ENCODE measurements around the gene ATP1A4. TPM values are rescaled to one million over a fixed set of nuclear protein-coding genes. Genes with fewer than 3 reads are reported as not detected.

Gene ATP1A4
- total RNA-seq, 1 experiment from 2014 or later: not detected

DNA sequence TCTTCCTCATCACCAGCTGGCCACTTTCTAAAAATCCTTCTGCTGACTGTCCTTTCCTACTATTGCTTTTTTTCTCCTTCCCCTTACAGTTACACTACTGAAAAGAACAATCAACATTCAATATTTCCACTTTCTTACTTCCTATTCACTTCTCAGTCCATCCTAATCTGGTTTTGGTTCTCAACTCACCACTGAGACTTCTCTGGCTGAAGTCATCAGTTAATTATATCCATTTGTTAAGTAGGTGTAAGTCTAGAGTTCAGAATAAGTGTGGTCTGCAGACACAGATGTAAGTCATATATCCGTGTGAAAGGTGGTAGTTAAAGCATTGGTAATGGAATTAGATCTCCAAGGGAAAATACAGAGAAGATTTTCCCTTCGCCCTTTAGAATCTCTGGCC lies 75.2 kb downstream of the ATP1A4 start:
- DNase-seq (ENCODE audit: low spot score): no peak
- H3K27me3 ChIP-seq (replicated peaks; ENCODE audit: insufficient read depth, low read depth, low read length, poor library complexity): no peaks in the 10 kb centered on the region
- no TSS peak for BruUV-seq (replicated peaks)
- H3K27ac ChIP-seq (ENCODE audit: low read depth, low read length, poor library complexity, severe bottlenecking): no peak overlapping the region
- TF ChIP-seq, protein P1, sequence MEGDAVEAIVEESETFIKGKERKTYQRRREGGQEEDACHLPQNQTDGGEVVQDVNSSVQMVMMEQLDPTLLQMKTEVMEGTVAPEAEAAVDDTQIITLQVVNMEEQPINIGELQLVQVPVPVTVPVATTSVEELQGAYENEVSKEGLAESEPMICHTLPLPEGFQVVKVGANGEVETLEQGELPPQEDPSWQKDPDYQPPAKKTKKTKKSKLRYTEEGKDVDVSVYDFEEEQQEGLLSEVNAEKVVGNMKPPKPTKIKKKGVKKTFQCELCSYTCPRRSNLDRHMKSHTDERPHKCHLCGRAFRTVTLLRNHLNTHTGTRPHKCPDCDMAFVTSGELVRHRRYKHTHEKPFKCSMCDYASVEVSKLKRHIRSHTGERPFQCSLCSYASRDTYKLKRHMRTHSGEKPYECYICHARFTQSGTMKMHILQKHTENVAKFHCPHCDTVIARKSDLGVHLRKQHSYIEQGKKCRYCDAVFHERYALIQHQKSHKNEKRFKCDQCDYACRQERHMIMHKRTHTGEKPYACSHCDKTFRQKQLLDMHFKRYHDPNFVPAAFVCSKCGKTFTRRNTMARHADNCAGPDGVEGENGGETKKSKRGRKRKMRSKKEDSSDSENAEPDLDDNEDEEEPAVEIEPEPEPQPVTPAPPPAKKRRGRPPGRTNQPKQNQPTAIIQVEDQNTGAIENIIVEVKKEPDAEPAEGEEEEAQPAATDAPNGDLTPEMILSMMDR (conservative IDR thresholded peaks at IDR 0.05; ENCODE audit: low read depth, low read length): no peak
- TF ChIP-seq EZH2 (IDR thresholded peaks at IDR 0.05; ENCODE audit: borderline replicate concordance, low read depth, low read length, poor library complexity, severe bottlenecking): no peak
- CTCF ChIA-PET: interaction anchor here (0.8 kb wide), 1 partner anchor 126 kb away, joined by 4 read pairs; no protein-coding TSS in a partner anchor
- POLR2A ChIA-PET (ENCODE audit: low non-redundant PET): no interaction called here
- H3K9me3 ChIP-seq (ENCODE audit: low read depth, low read length, poor library complexity, severe bottlenecking): no peaks in the 10 kb centered on the region
- H3K4me3 ChIP-seq (ENCODE audit: low read depth, low read length, poor library complexity, severe bottlenecking): no peak overlapping the region
- H3K4me1 ChIP-seq (ENCODE audit: insufficient read depth, low read length, poor library complexity, severe bottlenecking): no peaks in the 10 kb centered on the region
- intact Hi-C loops (cut with micrococcal nuclease; ENCODE audit: unreplicated experiment): no loop called here
- peaks cover 85% of the 10 kb centered on the region for H3K36me3 ChIP-seq (ENCODE audit: insufficient read depth, low read length, poor library complexity, severe bottlenecking)

DNA sequence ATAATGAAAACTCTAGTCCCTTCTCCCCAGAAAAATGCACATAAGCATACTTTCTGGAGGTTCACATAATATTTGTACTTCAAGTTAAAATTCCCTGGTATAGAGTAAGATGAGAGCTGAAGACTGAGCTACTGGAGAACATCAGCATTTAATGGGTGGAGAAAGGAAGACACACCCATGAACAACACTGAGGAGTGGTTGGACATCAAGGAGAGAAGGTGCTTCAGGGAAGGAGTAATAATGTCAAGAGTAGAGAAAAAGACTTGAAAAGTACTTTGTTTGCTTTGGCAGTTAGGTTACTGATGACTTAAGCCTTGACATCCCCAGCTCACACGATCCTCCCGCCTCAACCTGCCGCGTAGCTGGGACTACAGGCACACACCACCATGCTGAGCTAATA lies 75.6 kb downstream of the ATP1A4 start:
- H3K9me3 ChIP-seq (ENCODE audit: low read depth, low read length, poor library complexity, severe bottlenecking): no peaks in the 10 kb centered on the region
- ChIA-PET CTCF (no interaction called here), POLR2A (ENCODE audit: low non-redundant PET) (no interaction called here)
- TF ChIP-seq EZH2 (IDR thresholded peaks at IDR 0.05; ENCODE audit: borderline replicate concordance, low read depth, low read length, poor library complexity, severe bottlenecking): no peak
- TF ChIP-seq, protein P1 (conservative IDR thresholded peaks at IDR 0.05; ENCODE audit: low read depth, low read length): no peak
- no peak for DNase-seq (ENCODE audit: low spot score)
- H3K27me3 ChIP-seq (replicated peaks; ENCODE audit: insufficient read depth, low read depth, low read length, poor library complexity): no peaks in the 10 kb centered on the region
- no peak overlapping the region for H3K4me3 ChIP-seq (ENCODE audit: low read depth, low read length, poor library complexity, severe bottlenecking)
- BruUV-seq (replicated peaks): no TSS peak
- H3K4me1 ChIP-seq (ENCODE audit: insufficient read depth, low read length, poor library complexity, severe bottlenecking): no peaks in the 10 kb centered on the region
- H3K36me3 ChIP-seq (ENCODE audit: insufficient read depth, low read length, poor library complexity, severe bottlenecking): peaks cover 85% of the 10 kb centered on the region
- H3K27ac ChIP-seq (ENCODE audit: low read depth, low read length, poor library complexity, severe bottlenecking): no peak overlapping the region
- intact Hi-C loops (cut with micrococcal nuclease; ENCODE audit: unreplicated experiment): no loop called here

DNA sequence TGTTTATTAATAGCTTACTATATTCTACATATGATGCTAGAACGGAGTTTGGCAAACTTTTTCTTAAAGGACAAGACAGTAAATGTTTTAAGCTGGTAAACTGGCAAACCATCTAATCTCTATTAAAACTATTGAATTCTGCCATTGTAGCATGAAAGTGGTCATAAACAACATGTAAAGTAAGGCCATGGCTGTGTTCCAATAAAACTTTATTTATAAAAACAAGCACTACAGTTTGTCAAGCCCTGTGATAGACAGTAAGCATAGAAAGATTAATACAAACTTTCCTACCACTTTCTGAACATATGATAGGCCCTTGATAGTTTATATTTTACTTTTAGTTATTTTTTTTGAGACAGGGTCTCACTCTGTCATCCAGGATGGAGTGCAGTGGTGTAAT lies 76.2 kb downstream of the ATP1A4 start:
- intact Hi-C loops (cut with micrococcal nuclease; ENCODE audit: unreplicated experiment): no loop called here
- POLR2A ChIA-PET (ENCODE audit: low non-redundant PET): no interaction called here
- H3K36me3 ChIP-seq (ENCODE audit: insufficient read depth, low read length, poor library complexity, severe bottlenecking): peaks cover 85% of the 10 kb centered on the region

More for the DNA sequence above, 76.2 kb downstream of the ATP1A4 start:
- Histone ChIP-seq H3K27ac (ENCODE audit: low read depth, low read length, poor library complexity, severe bottlenecking) (no peak overlapping the region), H3K4me1 (ENCODE audit: insufficient read depth, low read length, poor library complexity, severe bottlenecking) (no peaks in the 10 kb centered on the region), H3K9me3 (ENCODE audit: low read depth, low read length, poor library complexity, severe bottlenecking) (no peaks in the 10 kb centered on the region), H3K27me3 (replicated peaks; ENCODE audit: insufficient read depth, low read depth, low read length, poor library complexity) (no peaks in the 10 kb centered on the region), H3K4me3 (ENCODE audit: low read depth, low read length, poor library complexity, severe bottlenecking) (no peak overlapping the region)
- no TSS peak for BruUV-seq (replicated peaks)
- CTCF ChIA-PET: no interaction called here
- DNase-seq (ENCODE audit: low spot score): no peak
- no peak for TF ChIP-seq EZH2 (IDR thresholded peaks at IDR 0.05; ENCODE audit: borderline replicate concordance, low read depth, low read length, poor library complexity, severe bottlenecking)
- TF ChIP-seq, protein P1 (conservative IDR thresholded peaks at IDR 0.05; ENCODE audit: low read depth, low read length): no peak

Data from A673 (cell line).